Naive thymus-derived CD8-positive, alpha-beta T cell (primary cell): ENCODE measurements around the gene CLDN1. TPM values are rescaled to one million over a fixed set of nuclear protein-coding genes. Genes with fewer than 3 reads are reported as not detected.

Experiments used
- ATAC-seq, 2 donors: fragments of 150-1000 bp; cut with Tn5 transposase in 1 of 2; sonication (Bioruptor Pico), chemical (Tn5 transposase) in 1 of 2; 1 replicate in 1 of 2; 2 replicates in 1 of 2; pipeline ENCODE4 v1.10.0; 2021; ENCODE audit warnings: mild to moderate bottlenecking in 2 of 2, moderate library complexity in 2 of 2
- POLR2A ChIA-PET: fragments of 350-600 bp; sonication (Branson Sonifier 250); formaldehyde crosslinking; loops from one replicate; lab custom pipeline; 2021; ENCODE audit warnings: antibody characterized with exemption; lab: Charles Lee
- DNase-seq, 10 donors: peaks; one replicate each; pipeline versions ENCODE4 v3.0.0 to v3.0.0-alpha.2; 2020 to 2022
- H3K27ac Mint-ChIP-seq, 10 donors: one replicate each; pipeline ENCODE4 v1.8.0; 2020 to 2022; ENCODE audit warnings: mild to moderate bottlenecking in 10 of 10, mixed read lengths in 10 of 10, moderate library complexity in 4 of 10, inconsistent platforms in 1 of 10
- H3K27me3 Mint-ChIP-seq, 5 donors: one replicate each; pipeline ENCODE4 v1.8.0; 2021 to 2022; ENCODE audit warnings: mixed read lengths in 5 of 5
- H3K36me3 Mint-ChIP-seq, 3 donors: one replicate each; pipeline ENCODE4 v1.8.0; 2020 to 2022; ENCODE audit warnings: mixed read lengths in 3 of 3, mild to moderate bottlenecking in 2 of 3, inconsistent platforms in 1 of 3
- H3K4me1 Mint-ChIP-seq, 4 donors: one replicate each; pipeline ENCODE4 v1.8.0; 2021 to 2022; ENCODE audit warnings: mixed read lengths in 4 of 4
- H3K4me3 Mint-ChIP-seq, 10 donors: one replicate each; pipeline ENCODE4 v1.8.0; 2020 to 2022; ENCODE audit warnings: mild to moderate bottlenecking in 10 of 10, mixed read lengths in 10 of 10, moderate library complexity in 6 of 10, inconsistent platforms in 1 of 10
- H3K9me3 Mint-ChIP-seq, 9 donors: one replicate each; pipeline ENCODE4 v1.8.0; 2020 to 2022; ENCODE audit warnings: mixed read lengths in 9 of 9, mild to moderate bottlenecking in 3 of 9, inconsistent platforms in 1 of 9, moderate library complexity in 1 of 9
- polyA plus RNA-seq, 3 donors: library from polyadenylated mRNA; unstranded; fragments of 300-500 nt; fragmentation: Illumina TruSeq; gene quantifications; one replicate each; pipeline ENCODE4 v1.2.3, GENCODE V29; 2021
- total RNA-seq, 8 experiments: library from RNA in 2 of 8; stranded (reverse) in 2 of 8; gene quantifications; one replicate each; pipeline ENCODE4 v1.2.3 and lab custom pipeline; 2021 to 2026

Gene CLDN1
- total and polyA plus RNA-seq, 5 experiments from 2014 or later, result not detected

DNA sequence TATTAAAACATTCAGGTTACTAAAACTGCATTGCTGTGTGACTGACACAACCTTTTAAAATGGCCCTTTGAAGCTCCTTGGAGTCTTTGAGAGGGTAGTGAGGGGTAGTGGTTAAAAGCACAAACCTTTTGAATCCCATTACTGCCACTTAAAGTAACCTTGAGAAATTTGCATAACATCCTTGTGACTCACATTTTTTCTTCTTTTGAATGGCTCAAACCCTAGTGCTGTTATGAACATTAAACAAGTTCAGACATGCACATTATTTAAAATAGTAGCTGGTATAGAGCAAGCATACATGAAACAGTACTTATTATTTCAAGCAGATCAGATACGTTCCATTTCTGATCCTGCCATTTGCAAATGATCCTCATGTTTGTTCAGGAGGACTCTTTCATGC, 3.7 kb upstream of the CLDN1 start:
- peaks cover 32 to 82% (median 40%) of the 10 kb centered on the region in 5 donors for H3K27me3 Mint-ChIP-seq
- no peak overlapping the region for H3K27ac Mint-ChIP-seq
- peaks cover 6 to 16% (median 10%) of the 10 kb centered on the region in 4 donors for H3K4me1 Mint-ChIP-seq
- ATAC-seq, result no peak
- no peaks in the 10 kb centered on the region for H3K36me3 Mint-ChIP-seq
- POLR2A ChIA-PET, result no interaction called here
- no peak overlapping the region for H3K4me3 Mint-ChIP-seq
- no peaks in the 10 kb centered on the region for H3K9me3 Mint-ChIP-seq
- DNase-seq, result no peak

DNA sequence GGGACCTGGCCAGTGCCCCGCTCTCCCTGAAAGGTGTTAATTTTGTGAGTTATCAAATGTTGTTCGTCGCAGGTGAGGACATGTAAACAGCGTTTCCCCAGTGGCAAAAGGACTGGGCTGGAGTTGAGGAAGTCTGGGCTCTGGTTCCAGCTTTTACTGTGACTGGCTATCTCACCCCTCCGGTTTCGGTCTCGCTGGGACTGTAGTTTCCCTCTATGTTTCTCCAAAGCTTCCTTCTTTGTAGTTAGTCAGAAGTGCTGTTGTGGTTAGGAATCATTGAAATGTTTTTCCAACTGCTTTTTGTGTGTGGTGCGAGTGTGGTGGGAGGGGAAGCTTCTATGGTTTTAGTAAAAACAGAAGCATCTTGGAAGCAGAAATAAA, 990 bp upstream of the CLDN1 start:
- H3K36me3 Mint-ChIP-seq, result no peaks in the 10 kb centered on the region
- peaks cover 6 to 16% (median 10%) of the 10 kb centered on the region in 4 donors for H3K4me1 Mint-ChIP-seq
- H3K9me3 Mint-ChIP-seq, result no peaks in the 10 kb centered on the region
- H3K27me3 Mint-ChIP-seq, result peaks cover 30 to 84% (median 45%) of the 10 kb centered on the region in 5 donors
- peak overlapping the region in 7 of 10 donors; percentile 52 to 80 (median 72) for H3K4me3 Mint-ChIP-seq
- ATAC-seq, result no peak
- H3K27ac Mint-ChIP-seq, result no peak overlapping the region
- POLR2A ChIA-PET, result no interaction called here
- DNase-seq, result no peak

DNA sequence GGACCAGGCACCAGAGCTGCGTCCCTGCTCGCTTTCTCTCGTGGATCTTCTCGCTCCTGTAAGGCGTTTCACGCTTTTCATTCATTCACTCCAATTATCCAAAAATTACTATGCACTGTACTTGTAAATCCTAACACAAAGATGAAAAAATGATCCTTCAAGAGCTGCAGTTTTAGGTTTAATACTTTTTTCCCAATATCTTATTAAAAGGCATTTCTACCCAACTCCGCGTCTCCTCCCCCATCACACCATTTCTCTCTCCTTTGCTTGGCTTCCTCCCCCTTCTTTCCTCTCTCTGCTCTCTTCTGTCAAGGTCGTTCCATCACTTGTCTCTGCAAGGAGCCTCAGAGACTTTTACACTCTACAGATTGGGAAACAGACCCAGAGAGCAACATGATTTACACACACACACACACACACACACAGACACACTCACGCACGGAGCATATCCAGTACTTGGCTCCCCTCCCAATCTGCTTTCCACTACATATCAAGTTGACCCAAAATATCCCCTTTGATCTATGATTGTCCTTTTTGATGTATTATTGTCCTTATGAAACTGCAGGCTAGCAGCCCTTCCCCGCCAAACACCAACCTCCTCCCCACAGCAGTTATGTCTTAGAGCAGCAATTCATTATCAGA, 479 bp upstream of the CLDN1 start:
- no peak for DNase-seq
- POLR2A ChIA-PET, result no interaction called here
- H3K36me3 Mint-ChIP-seq, result no peaks in the 10 kb centered on the region
- peaks cover 6 to 16% (median 10%) of the 10 kb centered on the region in 4 donors for H3K4me1 Mint-ChIP-seq
- peak overlapping the region; percentile 52 to 80 (median 66) for H3K4me3 Mint-ChIP-seq
- no peaks in the 10 kb centered on the region for H3K9me3 Mint-ChIP-seq
- H3K27me3 Mint-ChIP-seq, result peaks cover 29 to 84% (median 43%) of the 10 kb centered on the region in 5 donors
- ATAC-seq, result peak in 1 of 2 donors; percentile 14
- H3K27ac Mint-ChIP-seq, result peak overlapping the region in 1 of 10 donors; percentile 5

GRCh38 chr3:190320594-190321362, 1.5 kb downstream of the CLDN1 start:
- Mint-ChIP-seq H3K27me3 (peaks cover 22 to 73% (median 39%) of the 10 kb centered on the region in 5 donors), H3K9me3 (no peaks in the 10 kb centered on the region), H3K27ac (peak overlapping the region in 1 of 10 donors; percentile 3), H3K4me3 (peak overlapping the region in 4 of 10 donors; percentile 13 to 60 (median 34)), H3K4me1 (peaks cover 6 to 16% (median 10%) of the 10 kb centered on the region in 4 donors), H3K36me3 (no peaks in the 10 kb centered on the region)
- POLR2A ChIA-PET, result no interaction called here
- DNase-seq, result no peak
- no peak for ATAC-seq

- POLR2A ChIA-PET, result no interaction called here
- Mint-ChIP-seq H3K27ac (no peak overlapping the region), H3K4me3 (no peak overlapping the region), H3K36me3 (no peaks in the 10 kb centered on the region), H3K9me3 (no peaks in the 10 kb centered on the region), H3K4me1 (peaks cover 6 to 16% (median 10%) of the 10 kb centered on the region in 4 donors), H3K27me3 (peaks cover 16 to 72% (median 37%) of the 10 kb centered on the region in 5 donors)
- no peak for ATAC-seq
- no peak for DNase-seq
Measured at GRCh38 chr3:190319660-190320059, 2.6 kb downstream of the CLDN1 start.

GRCh38 chr3:190318666-190319065, 3.6 kb downstream of the CLDN1 start:
- ATAC-seq (no peak), DNase-seq (no peak)
- H3K4me1 Mint-ChIP-seq, result peaks cover 6 to 16% (median 10%) of the 10 kb centered on the region in 4 donors
- no peak overlapping the region for H3K27ac Mint-ChIP-seq
- no peaks in the 10 kb centered on the region for H3K36me3 Mint-ChIP-seq
- POLR2A ChIA-PET, result no interaction called here
- no peak overlapping the region for H3K4me3 Mint-ChIP-seq
- no peaks in the 10 kb centered on the region for H3K9me3 Mint-ChIP-seq
- H3K27me3 Mint-ChIP-seq, result peaks cover 13 to 71% (median 34%) of the 10 kb centered on the region in 5 donors

- Mint-ChIP-seq H3K4me3 (no peak overlapping the region), H3K4me1 (no peaks in the 10 kb centered on the region), H3K36me3 (no peaks in the 10 kb centered on the region), H3K27me3 (peaks cover 5 to 57% (median 23%) of the 10 kb centered on the region in 5 donors), H3K27ac (no peak overlapping the region), H3K9me3 (no peaks in the 10 kb centered on the region)
- DNase-seq (no peak), ATAC-seq (no peak)
- POLR2A ChIA-PET, result no interaction called here
Measured at GRCh38 chr3:190314741-190315140, 7.5 kb downstream of the CLDN1 start.

GRCh38 chr3:190309414-190309813, 12.8 kb downstream of the CLDN1 start:
- no peak for DNase-seq
- POLR2A ChIA-PET, result no interaction called here
- no peaks in the 10 kb centered on the region for H3K36me3 Mint-ChIP-seq
- H3K9me3 Mint-ChIP-seq, result no peaks in the 10 kb centered on the region
- ATAC-seq, result no peak
- H3K4me3 Mint-ChIP-seq, result no peak overlapping the region
- H3K27me3 Mint-ChIP-seq, result peaks cover 11 to 25% (median 15%) of the 10 kb centered on the region in 5 donors
- H3K4me1 Mint-ChIP-seq, result peaks cover 12 to 20% (median 17%) of the 10 kb centered on the region in 4 donors
- H3K27ac Mint-ChIP-seq, result no peak overlapping the region

GRCh38 chr3:190308154-190308553, 14.1 kb downstream of the CLDN1 start:
- H3K9me3 Mint-ChIP-seq, result no peaks in the 10 kb centered on the region
- H3K4me3 Mint-ChIP-seq, result no peak overlapping the region
- peaks cover 12 to 20% (median 17%) of the 10 kb centered on the region in 4 donors for H3K4me1 Mint-ChIP-seq
- no peak for DNase-seq
- POLR2A ChIA-PET, result no interaction called here
- H3K27ac Mint-ChIP-seq, result peak overlapping the region in 1 of 10 donors; percentile 29
- ATAC-seq, result no peak
- H3K36me3 Mint-ChIP-seq, result no peaks in the 10 kb centered on the region
- H3K27me3 Mint-ChIP-seq, result peaks cover 12 to 28% (median 15%) of the 10 kb centered on the region in 5 donors

- peaks cover 12 to 20% (median 17%) of the 10 kb centered on the region in 4 donors for H3K4me1 Mint-ChIP-seq
- no peaks in the 10 kb centered on the region for H3K36me3 Mint-ChIP-seq
- DNase-seq (no peak), ATAC-seq (no peak)
- no peaks in the 10 kb centered on the region for H3K9me3 Mint-ChIP-seq
- peak overlapping the region in 2 of 10 donors; percentile 9 to 23 for H3K4me3 Mint-ChIP-seq
- H3K27me3 Mint-ChIP-seq, result peaks cover 7 to 23% (median 9%) of the 10 kb centered on the region in 5 donors
- peak overlapping the region in 4 of 10 donors; percentile 7 to 83 (median 32) for H3K27ac Mint-ChIP-seq
- POLR2A ChIA-PET, result no interaction called here
Measured at GRCh38 chr3:190307164-190307545, 15.1 kb downstream of the CLDN1 start.

GRCh38 chr3:190306513-190307163, 15.6 kb downstream of the CLDN1 start:
- peak in 7 of 10 donors; percentile 11 to 81 (median 43) for DNase-seq
- peak overlapping the region in 7 of 10 donors; percentile 0 to 34 (median 22) for H3K4me3 Mint-ChIP-seq
- POLR2A ChIA-PET, result no interaction called here
- peak overlapping the region in 7 of 10 donors; percentile 7 to 83 (median 28) for H3K27ac Mint-ChIP-seq
- H3K36me3 Mint-ChIP-seq, result no peaks in the 10 kb centered on the region
- no peaks in the 10 kb centered on the region for H3K9me3 Mint-ChIP-seq
- ATAC-seq, result peak; percentile 94 to 96
- peaks cover 8 to 24% (median 10%) of the 10 kb centered on the region in 5 donors for H3K27me3 Mint-ChIP-seq
- peaks cover 17 to 26% (median 22%) of the 10 kb centered on the region in 4 donors for H3K4me1 Mint-ChIP-seq

- Mint-ChIP-seq H3K27me3 (peaks cover 8 to 24% (median 13%) of the 10 kb centered on the region in 5 donors), H3K36me3 (no peaks in the 10 kb centered on the region), H3K9me3 (peaks cover 0 to 2% (median 0%) of the 10 kb centered on the region in 9 donors), H3K4me3 (peak overlapping the region in 1 of 10 donors; percentile 34), H3K27ac (peak overlapping the region in 5 of 10 donors; percentile 7 to 83 (median 31)), H3K4me1 (peaks cover 19 to 30% (median 26%) of the 10 kb centered on the region in 4 donors)
- DNase-seq (no peak), ATAC-seq (no peak)
- POLR2A ChIA-PET, result no interaction called here
Measured at GRCh38 chr3:190306026-190306425, 16.2 kb downstream of the CLDN1 start.
